GM19468 (cell line): ENCODE data around the gene CCL5.

Experiments used
- ATAC-seq: cut with Tn5 transposase; IDR thresholded peaks from one replicate; pipeline ENCODE4 v1.9.1; 2021; ENCODE audit warnings: mild to moderate bottlenecking, moderate library complexity, moderate number of reproducible peaks; ENCODE audit not compliant: unreplicated experiment; ENCODE audit errors: extremely low read depth

Gene CCL5

DNA sequence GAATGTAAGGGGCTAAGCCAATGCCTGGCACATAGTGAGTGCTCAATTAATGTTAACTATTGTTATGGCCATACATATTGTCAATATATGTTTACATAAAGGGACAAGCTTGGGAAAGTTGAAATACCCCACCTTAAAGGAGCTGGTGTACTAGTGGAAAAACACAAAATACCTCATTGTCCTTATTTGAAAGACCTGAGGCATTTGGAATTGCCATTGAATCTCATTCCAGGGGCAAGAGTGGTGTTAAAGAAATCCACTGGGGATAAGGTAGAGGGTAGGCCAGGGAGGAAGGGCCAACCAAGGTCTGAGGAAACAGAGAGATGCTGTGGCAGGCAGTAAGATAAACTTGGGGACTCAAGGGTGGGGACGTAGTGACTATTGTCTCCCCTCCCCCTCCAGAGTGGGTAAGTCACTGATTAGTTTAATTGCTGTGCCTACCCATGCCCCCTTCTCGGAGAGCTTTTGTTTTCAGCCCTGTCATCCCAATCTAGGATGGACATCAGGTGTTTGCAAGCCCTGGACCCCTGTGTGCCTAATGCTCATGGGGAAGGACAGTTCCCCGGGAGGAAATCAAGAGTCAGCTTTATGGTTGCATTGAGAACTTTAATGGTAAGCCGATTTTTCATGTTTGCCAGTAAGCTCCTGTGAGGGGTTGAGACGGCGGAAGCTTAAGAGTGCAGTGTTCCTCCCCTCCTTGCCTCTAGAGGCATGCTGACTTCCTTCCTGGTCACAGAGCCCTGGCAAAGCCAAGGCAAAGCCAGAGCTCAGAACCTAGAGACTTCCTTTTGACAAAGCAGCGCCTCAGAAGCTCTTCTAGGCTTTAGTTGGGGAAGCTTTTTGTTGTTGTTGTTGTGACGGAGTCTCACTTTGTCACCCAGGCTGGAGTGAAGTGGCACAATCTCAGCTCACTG lies 9.0 kb downstream of the CCL5 start:
- ATAC-seq, result no peak

GRCh38 chr17:35868737-35869136 lies 11.4 kb downstream of the CCL5 start, which contains the start of gene HEATR9:
Gene HEATR9 (minus strand): TSS chr17:35868891. CDS start chr17:35868742, 149 bp downstream.
- ATAC-seq, result no peak

DNA sequence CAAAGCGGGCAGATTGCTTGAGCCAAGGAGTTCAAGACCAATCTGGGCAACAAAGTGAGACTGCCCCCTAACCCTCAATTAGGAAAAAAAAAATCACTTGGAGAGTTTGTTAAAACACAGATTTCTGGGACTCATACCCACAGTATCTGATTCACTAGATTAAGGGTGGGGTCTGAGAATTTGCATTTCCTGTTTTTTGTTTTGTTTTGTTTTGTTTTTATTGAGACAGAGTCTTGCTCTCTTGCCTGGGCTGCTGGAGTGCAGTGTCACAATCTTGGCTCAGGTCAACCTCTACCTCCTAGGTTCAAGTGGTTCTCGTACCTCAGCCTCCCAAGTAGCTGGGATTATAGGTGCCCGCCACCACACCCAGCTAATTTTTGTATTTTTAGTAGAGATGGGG lies 12.6 kb downstream of the CCL5 start:
- ATAC-seq, result no peak

DNA sequence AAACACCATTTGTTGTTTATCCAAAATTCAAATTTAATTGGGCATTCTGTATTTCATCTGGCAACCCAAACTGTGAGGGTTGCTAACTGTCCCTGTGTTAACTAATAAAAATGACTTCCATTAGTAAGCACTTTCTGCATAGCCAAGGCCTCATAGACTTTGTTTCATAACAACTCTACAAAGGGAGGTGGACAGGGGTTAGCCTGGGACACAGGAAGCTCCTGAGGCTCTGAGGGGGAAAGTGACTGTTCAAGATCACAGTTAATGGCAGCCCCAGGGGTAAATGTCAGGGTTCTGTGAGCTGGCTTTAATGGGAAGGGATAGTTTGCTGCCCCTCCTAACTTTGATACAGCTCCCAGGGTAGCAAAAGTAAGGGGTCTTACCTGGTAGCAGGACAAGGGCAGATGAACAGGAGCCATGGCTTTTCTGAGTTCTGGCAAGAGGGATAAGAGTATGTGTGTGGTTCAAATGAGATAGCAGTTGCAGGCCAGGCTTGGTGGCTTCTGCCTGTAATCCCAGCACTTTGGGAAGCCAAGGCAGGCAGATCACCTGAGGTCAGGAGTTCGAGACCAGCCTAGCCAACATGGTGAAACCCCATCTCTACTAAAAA lies 13.7 kb downstream of the CCL5 start:
- no peak for ATAC-seq

GRCh38 chr17:35865412-35866340 lies 14.5 kb downstream of the CCL5 start:
- ATAC-seq, result no peak

DNA sequence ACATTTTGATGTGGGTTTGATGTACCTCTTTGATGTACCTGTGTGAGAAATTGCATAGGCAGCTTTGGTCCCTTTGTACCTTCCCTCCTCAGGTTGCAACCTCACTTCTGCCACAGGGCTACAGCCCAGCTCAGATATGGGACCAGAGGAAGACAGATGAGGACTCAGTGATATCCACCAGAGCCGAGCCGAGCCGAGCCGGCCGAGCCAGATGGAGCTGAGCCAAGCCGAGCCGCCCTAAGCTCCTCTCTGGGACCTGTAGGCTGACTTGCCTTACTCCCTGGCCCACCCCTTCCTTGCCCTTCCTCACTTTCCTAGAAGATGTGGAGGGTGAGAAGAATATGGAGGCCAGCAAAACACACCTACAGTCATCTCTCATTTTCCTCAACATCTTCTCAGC lies 15.3 kb downstream of the CCL5 start:
- no peak for ATAC-seq

DNA sequence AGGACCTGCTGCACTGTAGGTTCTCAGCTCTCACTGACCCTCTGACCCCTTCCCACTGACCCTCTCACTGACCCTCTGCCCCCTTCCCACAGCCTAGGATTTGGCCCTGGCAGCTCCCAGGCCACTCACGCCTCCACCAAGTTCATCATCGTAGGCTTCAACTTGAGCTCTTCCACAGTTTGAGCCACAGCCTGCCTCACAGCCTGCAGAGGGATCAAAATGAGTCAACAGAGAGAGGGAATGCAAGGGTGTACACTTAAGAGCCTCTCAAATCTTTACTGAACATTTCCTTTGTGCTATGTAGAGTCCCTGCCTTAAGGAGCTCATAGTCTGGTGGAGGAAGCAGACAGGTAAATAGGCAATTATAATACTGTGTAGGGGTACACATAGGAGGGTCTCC lies 23.6 kb downstream of the CCL5 start:
- ATAC-seq, result no peak

DNA sequence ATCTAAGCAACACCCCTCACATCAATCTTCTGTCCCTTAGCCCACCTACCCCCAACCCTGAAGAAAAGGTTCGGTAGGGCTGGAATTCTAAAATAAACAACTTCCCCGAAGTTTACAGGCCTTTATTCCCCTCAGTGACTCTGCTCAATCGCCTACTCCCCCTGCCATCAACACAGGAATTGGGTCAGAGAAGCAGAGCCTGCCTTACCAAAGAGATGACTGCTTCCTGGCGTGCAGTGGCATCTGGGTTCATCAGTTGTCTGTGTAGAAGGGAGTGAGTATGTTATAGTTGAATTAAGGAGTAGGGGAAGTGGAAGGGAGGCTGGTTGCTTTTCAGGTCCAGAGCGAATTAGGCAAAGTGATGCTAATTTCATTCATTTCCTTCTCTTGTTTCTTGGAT lies 24.2 kb downstream of the CCL5 start:
- ATAC-seq, result no peak

- ATAC-seq, result no peak
These were observed 30.5 kb downstream of the CCL5 start for GRCh38 chr17:35849469-35850348.

DNA sequence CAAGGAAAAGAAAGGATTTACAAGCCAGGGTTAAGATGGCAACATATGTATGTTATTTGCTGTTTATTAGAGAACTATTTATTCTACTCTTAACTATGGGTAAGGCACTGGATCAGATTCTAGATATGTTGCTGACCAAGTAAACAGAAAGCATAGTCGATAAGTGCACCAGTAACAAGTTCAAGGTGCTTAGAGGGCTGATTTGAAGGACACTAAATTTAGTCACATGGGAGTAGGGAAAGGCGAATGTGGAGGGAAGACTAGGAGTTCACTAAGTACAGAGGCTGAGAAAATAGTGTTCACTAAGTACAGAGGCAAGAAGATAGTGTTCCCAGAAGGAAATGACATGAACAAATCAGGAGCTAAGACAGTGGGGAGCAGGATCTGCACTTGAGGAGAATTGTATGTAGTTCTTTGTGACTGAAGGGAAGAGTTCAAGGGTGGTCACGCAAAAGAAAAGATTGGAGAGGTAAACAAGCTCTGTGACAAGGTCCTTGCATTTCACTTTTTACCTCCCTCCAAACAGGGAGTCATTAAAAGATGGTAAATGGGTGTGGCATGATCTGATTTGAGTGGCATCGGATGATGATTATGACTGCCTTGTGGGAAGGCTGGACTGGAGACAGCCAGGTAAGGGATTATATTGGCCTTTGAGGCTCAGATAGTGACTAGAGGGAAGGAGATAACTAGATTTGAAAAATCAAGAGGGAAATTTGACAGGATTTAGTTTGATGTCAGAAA lies 32.4 kb downstream of the CCL5 start:
- ATAC-seq, result no peak

- no peak for ATAC-seq
These were observed 33.2 kb downstream of the CCL5 start for GRCh38 chr17:35847006-35847405.

DNA sequence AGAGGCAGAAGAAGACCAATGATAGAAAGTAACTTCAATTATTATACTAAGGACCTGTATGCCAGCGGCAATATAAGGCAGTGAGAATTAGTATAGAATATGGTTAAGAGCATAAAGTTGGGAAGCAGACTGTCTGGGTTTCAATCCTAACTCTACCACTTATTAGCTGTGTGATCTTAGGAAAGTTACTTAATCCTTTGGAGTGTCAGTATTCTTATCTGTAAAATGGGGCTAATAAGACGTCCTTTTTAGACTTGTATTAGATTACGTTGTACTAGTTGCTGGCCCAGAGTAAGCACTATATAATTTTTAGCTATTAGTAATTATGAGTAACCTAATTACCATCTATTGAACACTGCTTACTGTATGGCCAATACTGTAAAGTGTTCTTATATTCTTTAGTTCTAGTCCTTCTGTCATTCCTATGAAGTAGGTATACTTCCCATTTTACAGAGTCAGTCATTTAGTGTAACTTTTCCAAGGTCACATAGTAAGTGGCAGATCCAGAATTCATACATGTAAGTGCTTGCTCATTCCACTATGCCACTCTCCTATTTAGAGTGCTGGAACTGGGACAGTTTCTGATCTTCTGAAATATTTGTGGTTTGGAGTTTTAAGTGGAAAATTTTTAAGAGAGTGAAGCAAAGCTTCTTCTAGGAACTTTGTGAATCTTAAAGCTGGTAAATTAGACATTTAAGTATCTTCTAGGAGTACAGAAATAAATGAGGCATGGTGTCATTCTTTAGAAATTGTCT lies 33.9 kb downstream of the CCL5 start:
- ATAC-seq, result no peak

DNA sequence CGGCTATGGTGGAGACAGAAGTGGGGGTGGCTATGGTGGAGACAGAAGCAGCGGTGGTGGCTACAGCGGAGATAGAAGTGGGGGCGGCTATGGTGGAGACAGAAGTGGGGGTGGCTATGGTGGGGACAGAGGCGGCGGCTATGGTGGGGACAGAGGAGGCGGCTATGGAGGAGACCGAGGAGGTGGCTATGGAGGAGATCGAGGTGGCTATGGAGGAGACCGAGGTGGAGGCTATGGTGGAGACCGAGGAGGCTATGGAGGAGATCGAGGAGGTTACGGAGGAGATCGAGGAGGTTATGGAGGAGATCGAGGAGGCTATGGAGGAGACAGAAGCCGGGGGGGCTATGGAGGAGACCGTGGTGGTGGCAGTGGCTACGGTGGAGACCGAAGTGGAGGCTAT lies 35.6 kb downstream of the CCL5 start:
- ATAC-seq, result no peak

GRCh38 chr17:35843698-35844097 lies 36.5 kb downstream of the CCL5 start:
- ATAC-seq, result no peak

DNA sequence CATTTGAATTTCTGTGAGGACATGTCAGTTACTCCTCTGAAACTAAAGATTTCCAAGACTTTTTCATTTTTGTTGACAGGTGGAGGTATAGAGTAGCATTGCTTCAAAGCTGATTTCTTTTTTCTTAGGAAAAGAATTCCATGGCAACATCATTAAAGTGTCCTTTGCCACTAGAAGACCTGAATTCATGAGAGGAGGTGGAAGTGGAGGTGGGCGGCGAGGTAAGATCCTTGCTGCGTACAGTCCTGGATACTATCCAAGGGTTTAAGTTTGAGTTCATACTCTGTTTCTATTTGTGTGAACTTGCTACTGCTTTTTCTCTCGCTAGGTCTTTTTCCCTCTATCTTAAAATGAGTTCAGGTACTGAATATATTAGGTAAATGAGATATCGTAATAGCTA lies 37.9 kb downstream of the CCL5 start:
- no peak for ATAC-seq

GRCh38 chr17:35841505-35841904 lies 38.7 kb downstream of the CCL5 start:
- ATAC-seq, result no peak

- ATAC-seq, result no peak
These were observed 39.1 kb downstream of the CCL5 start for GRCh38 chr17:35841101-35841500.

- ATAC-seq, result no peak
These were observed 55.0 kb downstream of the CCL5 start for GRCh38 chr17:35825206-35825605.
